Endothelial cell of umbilical vein (primary cell): ENCODE data around the gene TRIM61. TPM values are rescaled to one million over a fixed set of nuclear protein-coding genes. Genes with fewer than 3 reads are reported as not detected.

Source experiments
- BruUV-seq: library from RNA; stranded (reverse); fragments of 400-500 nt; replicated peaks from 2 replicates; lab custom pipeline; 2021; lab: Mats Ljungman, UMichigan
- CTCF ChIA-PET: fragments of 300-600, 350-600 bp; sonication (Branson Sonifier 250); formaldehyde crosslinking; loops from one replicate; lab custom pipeline; 2021; ENCODE audit warnings: antibody characterized with exemption, inconsistent platforms; lab: Charles Lee
- POLR2A ChIA-PET: fragments of 300-600, 350-600 bp; sonication (Branson Sonifier 250); formaldehyde crosslinking; loops from one replicate; lab custom pipeline; 2021; ENCODE audit warnings: antibody characterized with exemption, inconsistent platforms; lab: Charles Lee
- DNase-seq: peaks from one replicate; pipeline ENCODE4 v3.0.0-alpha.2; 2011; ENCODE audit warnings: low read depth, low spot score
- FAIRE-seq: peaks from 2 replicates; lab custom pipeline; 2011; peaks lifted over from hg19 to GRCh38; lab: Jason Lieb, UNC
- H2AFZ ChIP-seq: 2 replicates; pipeline ENCODE4 v1.6.0; 2012; ENCODE audit warnings: low read depth, low read length, control low read depth, inconsistent platforms
- H3K27ac ChIP-seq: 2 replicates; pipeline ENCODE4 v1.5.1; 2011; ENCODE audit warnings: low read depth, mild to moderate bottlenecking, control low read depth, low read length, moderate library complexity; ENCODE audit not compliant: insufficient read depth
- H3K27me3 ChIP-seq, 2 experiments: 2 replicates each; pipeline versions ENCODE4 v1.6.0 to v1.6.1; 2011; ENCODE audit warnings: low read length in 2 of 2, mixed read lengths in 1 of 2; ENCODE audit not compliant: control insufficient read depth in 2 of 2, insufficient read depth in 2 of 2
- H3K36me3 ChIP-seq, 2 experiments: 2 replicates in 1 of 2; 3 replicates in 1 of 2; pipeline ENCODE4 v1.5.1; 2011; ENCODE audit warnings: low read length in 2 of 2, mild to moderate bottlenecking in 1 of 2, moderate library complexity in 1 of 2; ENCODE audit not compliant: control insufficient read depth in 2 of 2, insufficient read depth in 2 of 2; ENCODE audit errors: extremely low read depth in 1 of 2
- H3K4me1 ChIP-seq: 3 replicates; pipeline ENCODE4 v1.5.1; 2011; ENCODE audit warnings: mild to moderate bottlenecking, low read length; ENCODE audit not compliant: control insufficient read depth, insufficient read depth; ENCODE audit errors: extremely low read depth
- H3K4me2 ChIP-seq: 2 replicates; pipeline ENCODE4 v1.6.1; 2011; ENCODE audit warnings: low read length, control low read depth, mixed read lengths; ENCODE audit not compliant: insufficient read depth
- H3K4me3 ChIP-seq, 3 experiments: fragments of 200-600 bp in 1 of 3; sonication (generic), shearing (Covaris generic) in 1 of 3; replicated peaks in 1 of 3; 2 replicates each; pipeline ENCODE4 v1.5.1; 2011 to 2016; ENCODE audit warnings: control low read depth in 3 of 3, low read length in 3 of 3, mild to moderate bottlenecking in 2 of 3, inconsistent platforms in 1 of 3, low read depth in 1 of 3, moderate library complexity in 1 of 3; ENCODE audit not compliant: insufficient read depth in 1 of 3
- H3K79me2 ChIP-seq: 2 replicates; pipeline ENCODE4 v1.6.0; 2012; ENCODE audit warnings: low read length, inconsistent platforms; ENCODE audit not compliant: control insufficient read depth, insufficient read depth
- H3K9ac ChIP-seq: replicated peaks from 2 replicates; pipeline ENCODE3; 2011; ENCODE audit warnings: low read length, control low read depth; ENCODE audit not compliant: insufficient read depth; ENCODE audit errors: extremely low read depth
- H3K9me1 ChIP-seq: replicated peaks from 3 replicates; pipeline ENCODE4 v1.6.0; 2011; ENCODE audit warnings: mild to moderate bottlenecking, low read length; ENCODE audit not compliant: control insufficient read depth, insufficient read depth; ENCODE audit errors: extremely low read depth
- H3K9me3 ChIP-seq: replicated peaks from 2 replicates; pipeline ENCODE4 v1.5.1; 2012; ENCODE audit warnings: low read length, inconsistent platforms; ENCODE audit not compliant: control insufficient read depth, insufficient read depth
- H4K20me1 ChIP-seq: replicated peaks from 2 replicates; pipeline ENCODE3; 2011; ENCODE audit warnings: mild to moderate bottlenecking, low read length; ENCODE audit not compliant: control insufficient read depth, insufficient read depth; ENCODE audit errors: extremely low read depth
- EZH2 ChIP-seq: IDR thresholded peaks from 2 replicates; pipeline ENCODE4 v1.6.1; 2012; ENCODE audit warnings: borderline replicate concordance, low read depth, mild to moderate bottlenecking, moderate library complexity, low read length, inconsistent platforms; ENCODE audit not compliant: severe bottlenecking
- FOS ChIP-seq: IDR thresholded peaks from 2 replicates; pipeline ENCODE4 v1.6.1; 2011; ENCODE audit warnings: mild to moderate bottlenecking, low read length, moderate library complexity, borderline replicate concordance; ENCODE audit not compliant: insufficient read depth
- GATA2 ChIP-seq: IDR thresholded peaks from 2 replicates; pipeline ENCODE4 v1.7.0; 2011; ENCODE audit warnings: low read depth, mild to moderate bottlenecking, moderate library complexity, mixed read lengths, low read length; ENCODE audit not compliant: insufficient read length, insufficient read depth
- MYC ChIP-seq: IDR thresholded peaks from one replicate; pipeline ENCODE4 v1.6.1; 2011; ENCODE audit warnings: mild to moderate bottlenecking, low read depth, low read length
- POLR2A ChIP-seq: IDR thresholded peaks from 2 replicates; pipeline ENCODE4 v1.6.1; 2012; ENCODE audit warnings: low read depth, mild to moderate bottlenecking, control low read depth, low read length
- POLR2AphosphoS5 ChIP-seq: IDR thresholded peaks from 2 replicates; pipeline ENCODE4 v1.6.1; 2012; ENCODE audit warnings: low read depth, mild to moderate bottlenecking, control low read depth, low read length, moderate library complexity; ENCODE audit not compliant: insufficient read depth
- dilution Hi-C: fragments of 300-500 bp; cut with MboI; formaldehyde crosslinking; loops from one replicate; pipeline ENCODE4 v1.15.0; 2019; ENCODE audit warnings: low sequenced_read_pairs; ENCODE audit not compliant: extremely low pct_ligation_motif_present
- intact Hi-C: fragments of 100-400 bp; cut with micrococcal nuclease; formaldehyde crosslinking; loops from one replicate; pipeline ENCODE4 v1.10.0; 2022
- polyA plus RNA-seq, 4 experiments: library from polyadenylated mRNA; depleted of rRNA in 3 of 4; stranded (reverse) in 3 of 4; unstranded in 1 of 4; fragments of >200 nt; gene quantifications; 2 replicates each; pipeline versions ENCODE4 v1.2.1 to v1.2.3, GENCODE V29; 2011 to 2012; ENCODE audit warnings: missing spikeins in 1 of 4
- total RNA-seq: library from RNA; stranded (reverse); gene quantifications from 2 replicates; pipeline ENCODE4 v1.2.3, GENCODE V29; 2021
- TF ChIP-seq, protein P1 (sequence below): IDR thresholded peaks from 2 replicates; pipeline ENCODE4 v1.6.1; 2011; ENCODE audit not compliant: insufficient read depth, insufficient read length
- TF ChIP-seq, protein P2 (sequence below), 2 donors: IDR thresholded peaks; 1 replicate in 1 of 2; 2 replicates in 1 of 2; pipeline ENCODE4 v1.5.1; 2011; ENCODE audit warnings: low read length in 2 of 2, mild to moderate bottlenecking in 2 of 2, moderate library complexity in 2 of 2, control low read depth in 1 of 2, inconsistent platforms in 1 of 2, low read depth in 1 of 2; ENCODE audit not compliant: insufficient read depth in 1 of 2; ENCODE audit errors: extremely low read depth in 1 of 2

Gene TRIM61
- total and polyA plus RNA-seq, 2 donors (not counting 3 experiments of a cell fraction or from before 2014, with no cell fraction given) = 0.22 TPM; not detected in 1

DNA sequence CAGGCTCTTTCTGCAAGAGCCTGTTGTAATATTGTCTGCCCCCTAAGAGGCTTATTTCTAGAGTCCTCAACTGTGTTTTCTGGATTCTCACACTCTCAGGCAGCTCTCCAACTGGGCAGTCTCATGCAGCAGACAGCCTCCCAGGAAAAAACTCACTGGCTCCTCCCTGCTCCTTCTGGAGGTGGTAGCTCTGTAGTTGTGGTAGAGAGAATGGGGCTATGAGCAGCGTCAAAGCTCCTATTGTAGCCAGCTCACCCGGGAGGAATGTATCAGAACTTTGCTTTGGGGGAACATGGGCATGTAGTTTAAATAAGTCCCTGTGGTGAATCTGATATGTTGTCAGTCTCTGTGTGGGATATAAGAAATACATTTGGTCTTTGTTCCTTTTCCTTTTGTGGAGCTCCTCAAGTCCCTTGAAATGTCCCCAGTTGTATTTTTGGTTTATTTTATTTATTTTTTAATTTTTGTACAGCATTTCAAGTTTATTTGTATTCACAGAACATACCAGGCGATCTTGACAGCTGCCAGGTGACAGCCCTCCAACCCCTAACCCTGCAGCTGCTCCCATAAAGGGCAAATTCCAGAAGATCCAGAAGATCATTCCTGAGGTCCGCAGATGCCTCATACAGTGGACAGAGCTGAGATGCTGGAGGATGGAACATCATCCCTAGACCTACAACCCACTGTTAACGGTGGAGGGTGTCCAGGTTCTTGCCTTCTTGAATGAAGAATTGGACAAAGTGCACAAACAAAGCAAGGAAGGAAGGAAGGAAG lies 45.7 kb downstream of the TRIM61 start:
- H2AFZ ChIP-seq = no peak overlapping the region
- H3K4me1 ChIP-seq = no peaks in the 10 kb centered on the region
- TF ChIP-seq POLR2AphosphoS5 (no peak), POLR2A (no peak)
- TF ChIP-seq, protein P1, sequence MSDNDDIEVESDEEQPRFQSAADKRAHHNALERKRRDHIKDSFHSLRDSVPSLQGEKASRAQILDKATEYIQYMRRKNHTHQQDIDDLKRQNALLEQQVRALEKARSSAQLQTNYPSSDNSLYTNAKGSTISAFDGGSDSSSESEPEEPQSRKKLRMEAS = no peak
- no peaks in the 10 kb centered on the region for H3K79me2 ChIP-seq
- H3K4me3 ChIP-seq = no peak overlapping the region
- ChIA-PET POLR2A (no interaction called here), CTCF (no interaction called here)
- no peaks in the 10 kb centered on the region for H3K9me1 ChIP-seq
- no TSS peak for BruUV-seq
- no peaks in the 10 kb centered on the region for H3K9me3 ChIP-seq
- H3K9ac ChIP-seq = no peak overlapping the region
- FAIRE-seq (no peak), DNase-seq (no peak)
- intact Hi-C loops (no loop called here), dilution Hi-C loops (no loop called here)
- no peak overlapping the region for H3K27ac ChIP-seq
- H3K27me3 ChIP-seq = no peaks in the 10 kb centered on the region
- no peaks in the 10 kb centered on the region for H3K36me3 ChIP-seq
- H4K20me1 ChIP-seq = no peaks in the 10 kb centered on the region
- no peak overlapping the region for H3K4me2 ChIP-seq

DNA sequence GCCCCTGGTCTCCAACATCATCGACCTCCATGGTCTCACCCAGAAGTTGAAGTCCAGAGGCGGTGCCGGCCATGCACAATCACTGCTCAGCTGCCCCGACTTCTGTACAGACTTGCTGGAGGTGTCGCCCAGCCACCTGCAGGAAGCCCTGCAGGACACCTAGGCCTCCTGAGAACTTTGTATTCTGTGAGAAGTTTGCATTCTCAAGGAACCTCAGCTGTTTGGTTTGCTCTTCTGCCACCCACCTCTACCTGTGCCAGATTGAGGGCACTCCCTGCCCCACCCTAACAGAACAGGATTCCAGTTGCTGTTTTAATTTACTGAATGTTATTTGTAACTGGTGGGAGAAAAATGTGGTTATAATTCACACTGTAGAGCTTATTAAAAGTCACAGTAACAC lies 46.8 kb downstream of the TRIM61 start:
- no TSS peak for BruUV-seq
- no peak overlapping the region for H3K4me2 ChIP-seq
- TF ChIP-seq GATA2 = no peak
- TF ChIP-seq FOS = no peak
- TF ChIP-seq, protein P2, sequence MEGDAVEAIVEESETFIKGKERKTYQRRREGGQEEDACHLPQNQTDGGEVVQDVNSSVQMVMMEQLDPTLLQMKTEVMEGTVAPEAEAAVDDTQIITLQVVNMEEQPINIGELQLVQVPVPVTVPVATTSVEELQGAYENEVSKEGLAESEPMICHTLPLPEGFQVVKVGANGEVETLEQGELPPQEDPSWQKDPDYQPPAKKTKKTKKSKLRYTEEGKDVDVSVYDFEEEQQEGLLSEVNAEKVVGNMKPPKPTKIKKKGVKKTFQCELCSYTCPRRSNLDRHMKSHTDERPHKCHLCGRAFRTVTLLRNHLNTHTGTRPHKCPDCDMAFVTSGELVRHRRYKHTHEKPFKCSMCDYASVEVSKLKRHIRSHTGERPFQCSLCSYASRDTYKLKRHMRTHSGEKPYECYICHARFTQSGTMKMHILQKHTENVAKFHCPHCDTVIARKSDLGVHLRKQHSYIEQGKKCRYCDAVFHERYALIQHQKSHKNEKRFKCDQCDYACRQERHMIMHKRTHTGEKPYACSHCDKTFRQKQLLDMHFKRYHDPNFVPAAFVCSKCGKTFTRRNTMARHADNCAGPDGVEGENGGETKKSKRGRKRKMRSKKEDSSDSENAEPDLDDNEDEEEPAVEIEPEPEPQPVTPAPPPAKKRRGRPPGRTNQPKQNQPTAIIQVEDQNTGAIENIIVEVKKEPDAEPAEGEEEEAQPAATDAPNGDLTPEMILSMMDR (IDR thresholded peaks at IDR 0.05; ENCODE audit: extremely low read depth in 1 of 2, insufficient read depth in 1 of 2, low read depth in 1 of 2, low read length in 2 of 2) = no peak
- TF ChIP-seq, protein P1 = no peak
- no peak for TF ChIP-seq MYC
- TF ChIP-seq EZH2 = no peak
- no peak for TF ChIP-seq POLR2A
- DNase-seq (no peak), FAIRE-seq (no peak)
- ChIA-PET POLR2A (no interaction called here), CTCF (no interaction called here)
- dilution Hi-C loops = no loop called here
- H3K9ac ChIP-seq = no peak overlapping the region
- no peaks in the 10 kb centered on the region for H4K20me1 ChIP-seq
- H3K27me3 ChIP-seq = no peaks in the 10 kb centered on the region
- H3K4me1 ChIP-seq = no peaks in the 10 kb centered on the region
- H3K36me3 ChIP-seq = no peaks in the 10 kb centered on the region
- H3K79me2 ChIP-seq = no peaks in the 10 kb centered on the region
- no peak overlapping the region for H3K4me3 ChIP-seq
- no peak overlapping the region for H2AFZ ChIP-seq
- intact Hi-C loops = no loop called here
- H3K27ac ChIP-seq = no peak overlapping the region
- no peaks in the 10 kb centered on the region for H3K9me1 ChIP-seq
- no peaks in the 10 kb centered on the region for H3K9me3 ChIP-seq
